Measurements from ENCODE around the gene C19orf85.

GRCh38 chr19:55482967-55483705 is 18.6 kb upstream of the C19orf85 start:
- TF ChIP-seq POLR2A (IDR thresholded peaks at IDR 0.05; ENCODE audit: low read depth, low read length) (no peak), SPI1 (IDR thresholded peaks at IDR 0.05; ENCODE audit: low read depth, low read length) (no peak), TAF1 (IDR thresholded peaks at IDR 0.05; ENCODE audit: low read depth, low read length) (no peak), POLR2AphosphoS5 (IDR thresholded peaks at IDR 0.05; ENCODE audit: low read depth, low read length) (no peak), POU2F2 (IDR thresholded peaks at IDR 0.05; ENCODE audit: low read depth, low read length) (no peak)
